UCSD-AML1 (cell line): ENCODE results near the gene FOXP2.
"Not testable (repeated sequence)": the region's sequence is repeated elsewhere in the genome, so short reads cannot be mapped to it uniquely, and the experiment has no call there.

Experiments
- DNase-seq: peaks from one replicate; lab custom pipeline; 2025; ENCODE audit not compliant: unreplicated experiment; lab: John Stamatoyannopoulos, UW

FOXP2 gene

DNA sequence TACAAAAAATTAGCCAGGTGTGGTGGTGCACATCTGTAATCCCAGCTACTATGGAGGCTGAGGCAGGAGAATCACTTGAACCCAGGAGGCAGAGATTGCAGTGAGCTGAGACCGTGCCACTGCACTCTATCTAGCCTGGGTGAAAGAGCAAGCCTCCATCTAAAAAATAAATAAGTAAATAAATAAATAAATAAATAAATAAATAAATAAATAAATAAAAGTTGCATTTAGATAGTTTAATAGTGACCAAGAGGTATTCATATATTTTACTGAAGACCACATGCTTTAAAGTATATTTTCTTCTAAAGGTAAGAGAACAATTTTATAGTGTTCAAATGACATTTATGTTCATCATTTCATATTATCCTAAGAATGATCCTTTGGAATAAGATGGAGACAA lies 82.9 kb downstream of the FOXP2 start:
- not testable (repeated sequence) for DNase-seq

GRCh38 chr7:114502454-114503254 lies 88.0 kb downstream of the FOXP2 start:
- no peak for DNase-seq

DNA sequence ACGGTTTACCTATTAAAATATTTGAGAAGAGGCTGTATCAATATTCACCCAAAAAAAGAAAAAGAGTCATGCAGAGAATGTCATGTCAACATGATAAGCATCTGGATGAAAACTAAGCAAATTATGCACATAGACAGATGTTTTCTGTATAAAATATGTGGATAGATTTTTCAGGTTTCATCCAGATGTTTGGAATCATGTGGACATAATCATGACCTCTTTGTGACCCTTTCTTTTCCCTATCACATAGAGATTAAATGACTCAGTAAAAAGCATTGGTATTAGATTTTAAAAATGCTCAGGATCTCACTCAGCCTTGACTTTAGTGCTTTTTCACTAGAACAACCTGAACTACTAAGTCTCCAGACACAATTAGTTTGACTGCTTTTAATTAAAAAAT lies 90.0 kb downstream of the FOXP2 start:
- no peak for DNase-seq

DNA sequence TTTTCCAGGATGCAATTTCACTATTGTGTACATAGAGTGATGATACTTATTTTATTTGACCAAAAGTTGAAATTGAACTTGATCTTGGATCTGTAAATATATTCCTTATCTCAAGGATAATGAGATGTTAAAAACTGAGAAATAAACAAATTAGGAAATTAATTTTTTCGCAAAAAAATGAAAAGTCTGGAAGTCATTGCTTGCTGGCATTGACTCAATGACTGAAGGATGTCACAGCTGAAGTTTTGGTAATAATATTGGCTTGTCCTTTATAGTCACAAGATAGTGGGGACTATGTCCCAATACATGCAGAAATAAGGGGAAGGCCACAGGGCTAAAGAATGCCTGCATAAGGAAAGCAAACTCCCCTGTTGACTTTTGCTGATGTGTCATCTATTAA lies 92.8 kb downstream of the FOXP2 start:
- DNase-seq, result no peak

DNA sequence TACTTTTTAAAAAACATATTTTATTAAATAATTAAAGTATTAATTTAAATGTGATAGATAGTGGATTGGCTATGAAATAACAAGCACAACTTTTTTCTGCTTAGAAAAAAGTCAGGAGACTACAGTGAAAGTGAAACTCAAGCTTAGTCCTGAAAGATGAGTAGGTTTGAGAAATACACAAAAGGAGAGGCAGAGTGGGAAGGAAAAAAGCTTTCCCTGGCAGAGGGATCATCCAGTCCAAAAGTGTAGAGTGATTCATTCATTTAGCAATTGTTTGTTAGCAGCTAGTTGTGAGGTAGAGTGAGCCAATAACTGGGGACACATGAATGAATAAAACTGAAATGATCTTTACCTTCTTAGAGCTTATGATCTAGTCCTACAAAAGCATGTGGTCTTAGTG lies 93.5 kb downstream of the FOXP2 start:
- DNase-seq, result no peak

DNA sequence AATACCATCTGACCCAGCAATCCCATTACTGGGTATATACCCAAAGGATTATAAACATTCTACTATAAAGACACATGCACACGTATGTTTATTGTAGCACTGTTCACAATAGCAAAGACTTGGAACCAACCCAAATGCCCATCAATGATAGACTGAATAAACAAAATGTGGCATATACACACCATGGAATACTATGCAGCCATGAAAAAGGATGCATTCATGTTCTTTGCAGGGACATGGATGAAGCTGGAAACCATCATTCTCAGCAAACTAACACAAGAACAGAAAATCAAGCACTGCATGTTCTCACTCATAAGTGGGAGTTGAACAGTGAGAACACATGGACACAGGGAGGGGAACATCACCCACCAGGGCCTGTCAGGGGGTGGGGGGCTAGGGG lies 96.2 kb downstream of the FOXP2 start:
- DNase-seq, result not testable (repeated sequence)

- no peak for DNase-seq
Measured at GRCh38 chr7:114519240-114519639, 104.6 kb downstream of the FOXP2 start.

DNA sequence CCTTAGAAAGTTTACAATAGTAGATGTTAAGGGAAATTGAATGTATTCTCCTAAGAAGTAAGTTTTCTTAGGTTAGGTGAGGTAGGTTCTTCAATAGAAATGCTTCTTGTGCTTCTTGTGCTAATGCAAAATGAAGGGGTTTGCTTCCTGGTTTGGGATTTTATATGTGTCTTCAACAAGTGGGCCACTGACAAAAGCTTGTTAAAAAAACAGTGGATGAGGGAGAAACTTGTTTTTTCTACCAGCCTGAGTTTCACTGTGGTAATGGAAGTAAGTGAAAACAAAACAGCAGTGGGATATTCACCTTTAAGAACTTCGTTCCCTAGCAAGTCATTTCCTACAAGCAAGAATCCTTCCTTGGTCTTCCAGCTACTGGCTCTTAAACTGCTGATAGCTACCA lies 107.5 kb downstream of the FOXP2 start:
- DNase-seq, result no peak

DNA sequence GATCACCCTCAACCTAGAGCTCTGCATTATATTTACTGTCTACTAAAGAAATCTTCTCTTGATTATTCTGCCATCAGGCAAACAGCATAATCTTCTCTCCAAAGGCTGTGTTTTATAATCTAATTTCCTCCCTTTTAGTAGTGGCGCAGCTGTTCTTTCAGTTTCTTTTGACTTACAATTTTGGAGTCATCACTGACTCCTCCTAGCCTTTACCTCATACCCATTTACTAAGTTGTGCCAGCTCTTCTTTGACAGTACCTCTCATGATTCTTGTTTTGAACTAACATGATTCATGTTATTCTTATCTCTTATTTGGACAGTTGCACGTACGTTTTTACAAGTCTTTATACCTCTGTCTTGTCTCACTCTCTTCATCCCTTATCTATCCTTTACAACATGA lies 113.0 kb downstream of the FOXP2 start:
- no peak for DNase-seq

- no peak for DNase-seq
Measured at GRCh38 chr7:114530057-114530611, 115.5 kb downstream of the FOXP2 start.

DNA sequence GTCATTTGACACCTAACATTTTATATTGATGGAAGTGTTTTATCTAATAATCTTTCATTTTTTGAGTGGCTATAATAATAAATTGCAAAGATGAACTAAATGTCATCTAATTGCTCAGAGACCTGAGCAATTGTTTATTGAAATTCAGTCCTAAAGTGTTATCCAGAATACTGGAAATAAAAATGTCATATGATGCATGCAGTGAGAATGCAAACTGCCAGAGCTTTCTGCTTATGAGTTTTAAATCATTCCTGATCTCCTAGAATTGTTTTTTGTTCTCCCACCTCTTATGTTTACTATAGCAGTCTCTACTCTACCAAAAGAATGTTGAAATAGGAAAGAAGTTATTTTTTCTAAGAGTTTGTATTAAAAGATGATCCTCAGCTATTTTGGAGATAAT lies 116.7 kb downstream of the FOXP2 start:
- no peak for DNase-seq

DNA sequence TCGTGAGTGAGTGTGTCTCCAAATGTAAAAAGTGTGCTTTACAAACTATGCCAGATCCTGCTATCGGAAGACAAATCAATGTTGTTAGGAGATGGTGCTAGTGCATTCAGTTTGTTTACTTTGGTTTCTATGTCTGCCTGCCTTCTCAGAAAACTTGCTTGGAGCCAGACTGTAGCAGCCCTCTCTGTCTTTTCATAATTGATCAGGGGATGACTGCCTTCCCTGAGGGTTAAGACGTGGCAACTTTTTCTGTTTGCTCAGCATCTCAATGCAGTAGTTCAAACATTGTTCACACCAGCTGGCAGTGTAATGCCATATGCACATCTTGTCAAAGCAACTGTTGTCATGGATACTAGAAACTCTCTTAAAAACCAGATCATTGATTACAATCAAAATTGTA lies 118.5 kb downstream of the FOXP2 start:
- DNase-seq, result no peak

GRCh38 chr7:114534953-114535352 lies 120.3 kb downstream of the FOXP2 start:
- DNase-seq, result no peak

DNA sequence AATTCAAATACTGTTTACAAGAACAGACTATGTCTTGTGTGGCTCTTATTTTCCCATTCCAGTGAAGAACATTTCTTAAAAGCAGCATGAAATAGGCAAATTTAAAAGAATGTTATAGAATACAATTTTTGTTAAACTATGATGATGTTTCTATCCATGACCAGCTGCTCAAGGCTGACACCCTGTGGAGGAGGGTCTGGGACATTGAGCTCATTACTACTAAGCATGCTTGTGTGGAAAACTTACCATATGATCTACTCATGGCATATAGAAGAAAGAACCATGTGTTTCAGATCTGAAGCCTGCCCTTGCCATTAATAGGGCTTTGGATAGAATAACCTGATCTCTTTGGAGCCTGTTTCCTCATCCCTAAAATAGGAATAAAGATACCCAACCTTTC lies 125.0 kb downstream of the FOXP2 start:
- no peak for DNase-seq

DNA sequence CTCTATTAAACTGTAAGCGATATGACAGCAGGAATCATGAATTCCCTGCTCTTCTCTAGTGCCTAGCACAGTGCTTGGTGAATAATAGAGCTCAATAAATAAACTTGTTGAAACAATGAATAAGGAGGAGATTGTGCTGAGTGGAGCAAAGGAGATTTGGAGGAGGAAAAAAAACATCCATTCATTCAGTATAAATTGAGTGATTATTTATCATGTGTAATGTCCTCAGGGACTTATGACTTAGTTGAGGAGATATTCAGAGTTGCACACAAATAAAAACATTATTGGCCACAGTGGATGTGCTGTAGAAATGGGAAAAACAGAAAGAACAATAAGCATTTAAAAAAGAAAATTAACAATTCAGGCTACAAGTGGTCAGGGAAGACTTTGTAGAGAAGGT lies 125.7 kb downstream of the FOXP2 start:
- no peak for DNase-seq

GRCh38 chr7:114547346-114547745 lies 132.7 kb downstream of the FOXP2 start:
- not testable (repeated sequence) for DNase-seq

DNA sequence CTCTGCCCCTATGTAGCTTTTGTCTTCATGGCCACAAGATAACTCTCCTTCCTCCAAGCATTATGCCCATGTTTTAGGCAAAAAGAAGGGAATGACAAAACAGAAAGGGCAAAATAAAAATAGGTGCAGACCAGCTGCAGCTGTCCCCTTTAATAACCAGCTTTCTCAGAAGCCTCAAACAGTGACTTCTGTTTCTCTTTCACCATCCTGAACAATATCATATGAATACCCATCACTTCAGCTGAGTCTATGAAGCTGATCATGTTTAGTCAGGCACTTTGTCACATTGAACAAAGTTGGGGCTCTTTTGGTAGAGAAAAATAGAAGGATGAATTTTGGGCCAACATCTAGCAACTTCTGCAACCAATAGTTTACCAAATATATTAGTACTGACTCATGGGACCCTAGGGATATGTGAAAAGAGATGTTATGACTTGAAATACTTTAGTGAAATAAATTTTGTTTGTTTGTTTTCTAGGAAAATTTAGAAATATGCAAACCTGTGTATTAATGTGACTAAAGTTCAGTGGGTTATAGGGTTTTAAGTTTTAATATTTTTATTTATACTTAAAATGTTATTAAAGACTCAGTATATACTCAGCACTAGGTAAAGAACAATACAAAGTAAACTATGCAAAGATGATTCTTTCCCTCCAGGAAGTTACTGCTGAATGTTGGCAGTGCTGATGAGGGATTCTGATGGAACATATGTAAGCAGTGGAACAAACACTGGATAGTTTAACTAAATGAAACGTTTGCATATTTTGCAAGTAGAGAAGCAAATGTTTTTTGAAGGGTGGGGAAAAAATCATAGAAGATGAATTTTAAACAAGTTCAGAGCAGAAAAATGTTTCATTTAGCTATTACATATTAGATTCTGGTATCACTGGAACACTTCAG lies 133.7 kb downstream of the FOXP2 start:
- no peak for DNase-seq

DNA sequence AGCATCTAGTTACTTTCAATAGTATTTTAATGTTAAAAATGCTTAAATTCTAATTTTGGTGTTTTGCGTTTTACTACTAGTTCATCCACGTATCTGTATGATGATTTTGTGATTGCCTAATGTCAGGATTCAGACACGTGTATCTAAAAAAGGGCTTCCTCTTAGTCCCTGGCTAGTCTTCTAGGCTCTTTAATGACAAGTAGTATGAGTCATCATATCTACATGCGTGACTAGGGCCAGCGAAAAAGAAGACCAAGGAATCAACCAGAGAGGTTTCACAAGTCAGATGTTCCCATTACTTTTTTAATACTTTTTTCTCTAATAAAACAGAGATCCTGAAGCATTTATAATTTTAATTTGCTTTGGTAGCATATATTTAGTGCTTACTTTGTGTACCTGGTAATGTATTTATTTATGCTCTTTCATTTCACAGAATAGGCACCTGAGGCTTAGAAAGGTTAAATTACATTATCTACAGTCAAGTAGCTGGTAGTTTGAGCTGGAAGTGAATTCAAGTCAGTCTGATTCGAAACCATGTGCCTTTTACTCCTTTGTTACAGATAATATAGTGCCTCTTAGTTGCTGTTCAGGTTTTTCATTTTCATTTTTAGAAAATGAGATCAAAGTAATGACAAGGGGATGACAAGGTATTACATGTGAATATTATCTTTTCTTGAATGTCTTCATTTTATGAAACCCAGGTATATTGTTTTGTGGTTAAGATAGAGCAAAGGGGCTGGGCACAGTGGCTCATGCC lies 140.3 kb downstream of the FOXP2 start:
- DNase-seq, result no peak

DNA sequence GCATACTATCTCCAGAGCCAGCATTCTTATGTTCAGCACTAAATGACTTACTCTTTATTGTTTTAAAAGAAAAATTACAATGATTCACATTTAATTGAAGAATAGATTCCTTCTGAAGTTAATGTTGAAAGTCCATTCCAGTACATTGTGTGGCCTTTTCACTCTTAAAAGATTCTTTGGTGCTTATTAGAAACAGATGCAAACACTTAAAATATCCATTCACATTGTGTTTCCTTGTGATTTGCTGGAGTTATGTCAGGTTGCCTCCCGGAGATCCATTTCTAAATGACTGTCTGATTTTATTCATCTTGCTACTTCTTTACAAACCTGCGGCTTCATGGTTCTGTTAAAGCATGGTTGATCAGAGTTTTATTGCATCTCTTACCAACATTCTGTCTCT lies 152.8 kb downstream of the FOXP2 start:
- no peak for DNase-seq

DNA sequence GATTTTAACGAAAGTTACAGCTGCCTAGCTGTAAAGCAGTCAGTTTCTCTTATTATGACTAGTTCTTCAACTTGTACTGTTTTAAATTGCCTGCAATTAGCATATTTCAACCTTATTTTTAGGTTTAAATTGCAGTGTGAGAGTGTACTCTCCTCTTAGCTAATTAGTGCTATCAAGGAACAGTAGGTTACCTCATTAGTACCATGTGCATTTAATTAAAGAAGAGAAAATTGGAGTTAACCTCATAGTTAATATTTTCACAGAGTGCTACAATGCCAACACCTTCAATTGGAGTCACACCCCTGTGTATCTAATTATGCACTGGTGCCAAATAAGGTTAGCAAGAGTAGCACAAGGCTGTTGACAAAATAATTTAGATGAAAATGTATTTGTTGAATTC lies 154.6 kb downstream of the FOXP2 start:
- no peak for DNase-seq

- DNase-seq, result no peak
Measured at GRCh38 chr7:114574384-114574783, 159.8 kb downstream of the FOXP2 start.
